Measurements from ENCODE around the gene UXT.
"Not testable (repeated sequence)": the region's sequence is repeated elsewhere in the genome, so short reads cannot be mapped to it uniquely, and the experiment has no call there.

The UXT gene

DNA sequence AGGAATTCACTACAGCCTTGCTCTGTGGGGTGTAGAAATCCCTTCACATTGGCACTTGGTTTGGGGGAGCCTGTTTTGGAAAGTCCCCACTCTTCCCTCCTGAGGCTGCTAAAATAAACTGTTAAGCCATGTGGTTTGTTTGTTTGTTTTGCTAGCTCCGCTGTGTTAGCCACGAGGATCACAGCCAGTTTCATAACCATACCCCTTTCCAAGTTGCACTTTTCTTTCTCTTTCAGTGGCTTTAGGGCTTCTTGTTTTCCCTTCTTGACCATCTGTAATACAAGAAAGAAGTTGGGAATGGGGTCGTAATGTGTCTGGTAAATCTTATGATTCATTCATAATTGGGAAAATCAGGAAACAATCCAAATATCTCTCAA lies 24.8 kb upstream of the UXT start:
- FAIRE-seq (no peak), DNase-seq (ENCODE audit: insufficient read length, low spot score) (no peak)
- TF ChIP-seq, protein P1, sequence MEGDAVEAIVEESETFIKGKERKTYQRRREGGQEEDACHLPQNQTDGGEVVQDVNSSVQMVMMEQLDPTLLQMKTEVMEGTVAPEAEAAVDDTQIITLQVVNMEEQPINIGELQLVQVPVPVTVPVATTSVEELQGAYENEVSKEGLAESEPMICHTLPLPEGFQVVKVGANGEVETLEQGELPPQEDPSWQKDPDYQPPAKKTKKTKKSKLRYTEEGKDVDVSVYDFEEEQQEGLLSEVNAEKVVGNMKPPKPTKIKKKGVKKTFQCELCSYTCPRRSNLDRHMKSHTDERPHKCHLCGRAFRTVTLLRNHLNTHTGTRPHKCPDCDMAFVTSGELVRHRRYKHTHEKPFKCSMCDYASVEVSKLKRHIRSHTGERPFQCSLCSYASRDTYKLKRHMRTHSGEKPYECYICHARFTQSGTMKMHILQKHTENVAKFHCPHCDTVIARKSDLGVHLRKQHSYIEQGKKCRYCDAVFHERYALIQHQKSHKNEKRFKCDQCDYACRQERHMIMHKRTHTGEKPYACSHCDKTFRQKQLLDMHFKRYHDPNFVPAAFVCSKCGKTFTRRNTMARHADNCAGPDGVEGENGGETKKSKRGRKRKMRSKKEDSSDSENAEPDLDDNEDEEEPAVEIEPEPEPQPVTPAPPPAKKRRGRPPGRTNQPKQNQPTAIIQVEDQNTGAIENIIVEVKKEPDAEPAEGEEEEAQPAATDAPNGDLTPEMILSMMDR (IDR thresholded peaks at IDR 0.05; ENCODE audit: insufficient read depth, missing control alignments) = no peak

DNA sequence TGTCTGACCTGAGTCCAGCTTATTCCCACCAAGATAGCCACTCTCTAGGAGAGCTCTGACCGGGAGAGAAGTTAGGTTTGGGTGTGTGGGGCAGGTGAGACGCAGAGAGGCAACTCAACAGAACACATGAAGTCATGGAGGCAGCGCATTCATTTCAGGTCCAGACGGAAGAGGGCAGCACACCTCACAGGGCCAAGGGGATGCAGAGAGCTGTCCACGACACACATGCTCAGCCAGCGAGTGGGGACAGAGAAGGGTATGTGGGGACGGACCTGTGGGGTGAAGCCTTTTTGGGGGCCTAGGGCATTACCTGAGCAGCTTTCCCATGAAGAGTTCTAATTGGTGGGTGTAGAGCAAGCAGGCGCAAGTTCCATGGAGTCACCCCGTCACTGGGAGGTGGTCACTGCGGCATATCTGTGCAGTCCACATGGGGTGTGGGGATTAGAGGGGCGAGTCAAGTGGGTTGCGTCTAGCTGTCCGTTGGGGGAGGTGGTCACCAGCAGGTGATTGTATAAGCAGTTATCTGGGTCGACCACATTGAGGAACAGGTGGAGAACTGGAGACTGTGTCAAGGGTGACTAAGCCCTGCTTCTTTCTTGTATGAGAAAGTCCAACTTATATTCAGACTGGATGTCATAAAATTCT lies 24.3 kb upstream of the UXT start:
- FAIRE-seq = no peak
- TF ChIP-seq, protein P1 (IDR thresholded peaks at IDR 0.05; ENCODE audit: insufficient read depth, missing control alignments) = no peak

DNA sequence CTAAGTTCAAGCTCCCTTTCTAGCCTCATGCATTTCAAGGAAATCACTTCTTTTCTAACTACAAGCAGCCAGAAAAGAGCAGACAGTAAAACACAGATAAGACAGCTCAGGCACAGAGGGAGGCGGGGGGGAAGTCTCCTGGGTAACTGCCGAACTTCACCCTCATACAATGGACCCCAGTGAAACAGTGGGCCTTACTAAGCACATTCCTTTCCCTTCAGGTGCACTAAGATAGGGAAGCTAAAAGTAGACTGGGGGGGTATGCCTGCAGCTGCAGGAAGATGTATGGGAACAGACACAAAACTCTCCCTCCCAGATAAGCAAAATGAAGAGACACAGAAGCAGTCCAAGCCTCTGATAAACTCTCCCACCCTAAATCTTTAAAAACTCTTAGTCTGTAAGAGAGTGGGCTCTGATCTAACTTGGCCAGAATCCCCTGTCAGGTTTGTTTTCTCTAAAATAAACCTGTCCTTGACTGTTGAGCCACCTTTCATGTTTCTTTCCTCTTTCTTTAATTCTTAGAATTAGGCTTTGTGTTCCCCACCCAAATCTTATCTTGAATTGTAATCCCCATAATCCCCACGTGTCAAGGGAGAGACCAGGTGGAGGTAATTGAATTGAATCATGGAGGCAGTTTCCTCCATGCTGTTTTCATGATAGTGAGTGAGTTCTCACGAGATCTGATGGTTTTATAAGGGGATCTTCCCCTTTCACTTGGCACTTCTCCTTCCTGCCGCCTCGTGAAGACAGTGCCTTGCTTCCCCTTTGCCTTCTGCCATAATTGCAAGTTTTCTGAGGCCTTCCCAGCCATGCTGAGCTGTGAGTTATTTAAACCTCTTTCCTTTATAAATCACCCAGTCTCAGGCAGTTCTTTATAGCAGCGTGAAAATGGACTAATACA lies 17.2 kb upstream of the UXT start:
- DNase-seq (ENCODE audit: insufficient read length, low spot score); FAIRE-seq: not testable (repeated sequence)

More for the DNA sequence above, 24.3 kb upstream of the UXT start:
- no peak for DNase-seq (ENCODE audit: insufficient read length, low spot score)

DNA sequence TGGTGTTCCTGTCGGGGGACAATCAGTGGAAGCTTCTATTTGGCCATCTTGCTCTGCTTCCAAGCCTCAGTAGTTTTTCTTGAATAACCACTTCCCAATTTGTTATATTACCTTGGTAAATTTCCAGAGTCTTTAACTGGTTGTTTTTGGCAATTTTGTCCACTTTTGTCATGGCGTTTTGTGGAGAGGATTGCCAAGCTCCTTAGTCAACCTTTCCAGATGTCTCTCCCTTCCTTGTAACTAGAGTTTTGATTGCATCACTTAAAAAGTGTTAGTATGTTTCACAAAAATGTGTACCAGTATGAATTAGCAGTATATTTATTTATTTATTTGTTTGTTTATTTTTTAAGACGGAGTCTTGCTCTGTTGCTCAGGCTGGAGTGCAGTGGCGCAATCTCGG lies 15.8 kb upstream of the UXT start:
- FAIRE-seq (no peak), DNase-seq (ENCODE audit: insufficient read length, low spot score) (no peak)
- TF ChIP-seq, protein P1 (IDR thresholded peaks at IDR 0.05; ENCODE audit: insufficient read depth, missing control alignments) = no peak

DNA sequence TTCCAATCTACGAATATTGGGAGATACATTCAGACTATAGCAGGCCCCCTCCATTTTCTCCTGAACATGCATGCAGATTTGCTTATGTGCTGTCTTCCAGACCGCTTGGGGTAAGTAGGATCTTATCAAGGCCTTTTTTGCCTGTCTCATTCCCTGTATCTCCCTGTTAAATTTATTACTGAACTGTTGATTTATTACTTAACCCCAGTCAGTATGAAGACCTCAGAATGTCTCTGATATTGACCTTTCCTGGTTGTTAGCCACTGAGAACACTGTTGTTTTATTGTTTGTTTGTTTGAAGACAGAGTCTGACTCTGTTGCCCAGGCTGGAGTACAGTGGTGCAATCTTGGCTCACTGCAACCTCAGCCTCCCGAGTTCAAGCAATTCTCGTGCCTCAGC lies 6.8 kb upstream of the UXT start:
- FAIRE-seq = not testable (repeated sequence)

DNA sequence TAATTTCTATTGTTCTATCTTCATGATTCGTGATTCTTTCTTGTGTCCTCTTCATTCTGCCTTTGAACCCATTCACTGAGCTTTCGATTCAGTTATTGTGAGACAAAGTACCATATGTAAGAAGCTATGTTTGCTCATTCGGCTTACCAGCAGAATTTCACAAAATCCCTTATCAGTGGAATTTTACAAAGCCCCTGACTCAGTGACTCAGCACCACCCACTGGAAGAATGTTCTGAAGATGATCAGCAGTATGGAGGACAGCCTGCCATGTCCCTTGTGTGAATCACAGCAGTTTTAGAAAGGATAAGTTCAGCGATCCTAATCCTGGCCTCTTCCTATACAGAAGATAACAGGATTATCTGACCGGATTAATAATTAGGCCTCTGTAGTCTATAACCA lies 5.8 kb upstream of the UXT start:
- FAIRE-seq (no peak), DNase-seq (ENCODE audit: insufficient read length, low spot score) (no peak)
- TF ChIP-seq, protein P1 (IDR thresholded peaks at IDR 0.05; ENCODE audit: insufficient read depth, missing control alignments) = no peak

More for the DNA sequence above, 6.8 kb upstream of the UXT start:
- DNase-seq (ENCODE audit: insufficient read length, low spot score) = not testable (repeated sequence)

DNA sequence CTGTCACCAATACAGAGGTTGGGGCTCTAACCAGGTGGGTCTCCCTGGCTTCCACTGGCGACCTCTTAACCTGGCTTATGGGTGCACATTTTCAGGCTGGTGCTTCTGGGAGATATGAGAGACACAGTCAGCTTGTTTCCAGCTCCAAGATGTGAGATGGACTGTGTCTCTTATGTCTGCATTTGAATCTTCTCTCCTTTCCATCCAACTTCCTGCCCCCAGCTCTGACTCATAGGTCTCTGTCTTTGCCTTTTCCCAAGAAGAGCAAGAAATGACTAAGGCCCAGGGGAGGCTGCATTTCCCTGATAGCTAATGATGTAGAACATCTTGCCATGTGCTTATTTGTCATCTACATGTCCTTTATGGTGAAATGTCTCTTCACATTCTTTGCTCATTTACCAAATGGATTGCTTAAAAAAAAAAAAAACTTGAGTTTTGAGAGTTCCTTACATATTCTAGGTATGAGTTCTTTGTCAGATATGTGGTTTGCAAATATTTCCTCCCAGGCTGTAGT lies 3.2 kb upstream of the UXT start:
- no peak for FAIRE-seq
- TF ChIP-seq, protein P1 (IDR thresholded peaks at IDR 0.05; ENCODE audit: insufficient read depth, missing control alignments) = no peak
- DNase-seq (ENCODE audit: insufficient read length, low spot score) = no peak

DNA sequence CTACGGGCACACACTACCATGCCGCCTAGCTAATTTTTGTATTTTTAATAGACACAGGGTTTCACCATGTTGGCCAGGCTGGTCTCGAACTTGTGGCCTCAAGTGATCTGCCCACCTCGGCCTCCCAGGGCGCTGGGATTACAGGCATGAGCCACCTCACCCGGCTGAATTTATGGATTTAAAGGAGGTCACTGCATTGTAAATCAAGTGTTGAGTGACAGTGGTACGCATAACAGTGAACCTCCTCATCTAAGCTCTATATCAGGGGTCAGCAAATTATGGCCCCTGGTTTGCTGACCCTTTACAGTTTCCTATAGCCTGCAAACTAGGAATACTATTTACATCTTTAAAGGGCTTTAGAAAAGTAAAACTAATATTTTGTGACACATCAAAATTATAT lies 2.6 kb upstream of the UXT start:
- DNase-seq (ENCODE audit: insufficient read length, low spot score) = no peak
- TF ChIP-seq, protein P1 (IDR thresholded peaks at IDR 0.05; ENCODE audit: insufficient read depth, missing control alignments) = no peak
- no peak for FAIRE-seq

Data from D721Med (cell line).